SU-DHL-6 (cell line): ENCODE results near the gene CATSPER4.

ENCODE experiments used
- H2AFZ ChIP-seq: fragments of 200-600 bp; sonication (generic); 2 replicates; pipeline ENCODE4 v1.6.1; 2014; ENCODE audit warnings: low read depth, mild to moderate bottlenecking, moderate library complexity, mixed read lengths, antibody characterized with exemption, low read length; ENCODE audit not compliant: severe bottlenecking
- H3F3A ChIP-seq: fragments of 200-600 bp; shearing (Covaris generic); 2 replicates; pipeline ENCODE4 v1.6.0; 2016; ENCODE audit warnings: antibody characterized with exemption, mild to moderate bottlenecking; ENCODE audit not compliant: insufficient read depth
- H3K27ac ChIP-seq: fragments of 200-600 bp; sonication (generic); 2 replicates; pipeline ENCODE4 v1.5.1; 2016; ENCODE audit warnings: low read depth, mild to moderate bottlenecking, low read length, moderate library complexity, mixed read lengths
- H3K27me3 ChIP-seq: fragments of 200-600 bp; sonication (generic), shearing (Covaris generic); 2 replicates; pipeline ENCODE4 v1.6.0; 2014; ENCODE audit warnings: mild to moderate bottlenecking, low read length
- H3K36me3 ChIP-seq: fragments of 200-600 bp; sonication (generic); 2 replicates; pipeline ENCODE4 v1.6.1; 2014; ENCODE audit warnings: mild to moderate bottlenecking, low read length, mixed read lengths
- H3K4me2 ChIP-seq: fragments of 300-600, 200-600 bp; shearing (Covaris generic), sonication (generic); 2 replicates; pipeline ENCODE4 v1.6.0; 2014; ENCODE audit warnings: low read length, low read depth, mild to moderate bottlenecking; ENCODE audit not compliant: poor library complexity, severe bottlenecking
- H3K4me3 ChIP-seq: fragments of 200-600 bp; sonication (generic); 2 replicates; pipeline ENCODE4 v1.5.1; 2014; ENCODE audit warnings: antibody characterized with exemption, low read length, mild to moderate bottlenecking, mixed read lengths; ENCODE audit not compliant: insufficient read depth, poor library complexity, severe bottlenecking
- H3K79me2 ChIP-seq: fragments of 200-600 bp; sonication (generic); 2 replicates; pipeline ENCODE4 v1.6.1; 2014; ENCODE audit warnings: mild to moderate bottlenecking, low read length, moderate library complexity; ENCODE audit not compliant: insufficient read depth
- H3K9ac ChIP-seq: fragments of 200-600 bp; sonication (generic); 2 replicates; pipeline ENCODE4 v1.7.0; 2014; ENCODE audit warnings: mild to moderate bottlenecking, low read length
- H3K9me2 ChIP-seq: fragments of 200-600 bp; sonication (generic); replicated peaks from 2 replicates; pipeline ENCODE4 v1.6.1; 2014; ENCODE audit warnings: low read length; ENCODE audit not compliant: insufficient read depth
- H3K9me3 ChIP-seq: fragments of 200-600 bp; sonication (generic); 2 replicates; pipeline ENCODE4 v1.6.1; 2014; ENCODE audit warnings: low read length, mixed read lengths; ENCODE audit not compliant: insufficient read depth
- H4K20me1 ChIP-seq: fragments of 200-600 bp; sonication (generic); 2 replicates; pipeline ENCODE4 v1.6.1; 2014; ENCODE audit warnings: low read depth, mild to moderate bottlenecking, antibody characterized with exemption, low read length, moderate library complexity, mixed read lengths
- EZH2phosphoT487 ChIP-seq: fragments of 200-600 bp; sonication (generic), shearing (Covaris generic); conservative IDR thresholded peaks from 2 replicates; pipeline ENCODE4 v1.6.1; 2018; ENCODE audit warnings: mild to moderate bottlenecking, antibody characterized with exemption, low read length, moderate library complexity, mixed read lengths
- TF ChIP-seq, protein P1 (sequence below): fragments of 200-600 bp; sonication (generic); IDR thresholded peaks from one replicate; pipeline ENCODE4 v1.5.1; 2017; ENCODE audit warnings: antibody characterized with exemption, mild to moderate bottlenecking, low read length, moderate library complexity; ENCODE audit not compliant: insufficient read depth, poor library complexity, severe bottlenecking

The CATSPER4 gene

DNA sequence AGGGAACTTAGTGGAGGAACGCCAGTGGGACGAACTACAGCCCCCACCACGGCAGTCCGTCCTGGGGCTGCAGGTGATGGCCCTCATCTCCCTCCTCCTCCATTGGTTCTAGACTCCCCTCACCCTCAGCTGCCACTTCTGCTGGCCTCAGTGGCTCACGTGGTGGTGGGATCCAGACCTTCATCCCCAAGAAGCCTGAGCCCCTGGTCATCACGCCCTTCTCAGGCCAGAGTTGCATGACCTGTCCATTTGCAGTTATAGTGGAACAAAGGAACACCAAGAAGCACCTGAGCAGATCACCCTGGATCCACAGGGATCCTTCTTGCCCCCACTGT is 44.5 kb upstream of the CATSPER4 start:
- H3K9me3 ChIP-seq, result no peaks in the 10 kb centered on the region
- no peaks in the 10 kb centered on the region; the same call in 1 of the 2 replicates for H3F3A ChIP-seq
- H4K20me1 ChIP-seq, result no peaks in the 10 kb centered on the region
- no peak overlapping the region for H3K27ac ChIP-seq
- no peaks in the 10 kb centered on the region for H3K9me2 ChIP-seq
- no peaks in the 10 kb centered on the region for H3K36me3 ChIP-seq
- no peaks in the 10 kb centered on the region for H3K27me3 ChIP-seq
- TF ChIP-seq, protein P1, sequence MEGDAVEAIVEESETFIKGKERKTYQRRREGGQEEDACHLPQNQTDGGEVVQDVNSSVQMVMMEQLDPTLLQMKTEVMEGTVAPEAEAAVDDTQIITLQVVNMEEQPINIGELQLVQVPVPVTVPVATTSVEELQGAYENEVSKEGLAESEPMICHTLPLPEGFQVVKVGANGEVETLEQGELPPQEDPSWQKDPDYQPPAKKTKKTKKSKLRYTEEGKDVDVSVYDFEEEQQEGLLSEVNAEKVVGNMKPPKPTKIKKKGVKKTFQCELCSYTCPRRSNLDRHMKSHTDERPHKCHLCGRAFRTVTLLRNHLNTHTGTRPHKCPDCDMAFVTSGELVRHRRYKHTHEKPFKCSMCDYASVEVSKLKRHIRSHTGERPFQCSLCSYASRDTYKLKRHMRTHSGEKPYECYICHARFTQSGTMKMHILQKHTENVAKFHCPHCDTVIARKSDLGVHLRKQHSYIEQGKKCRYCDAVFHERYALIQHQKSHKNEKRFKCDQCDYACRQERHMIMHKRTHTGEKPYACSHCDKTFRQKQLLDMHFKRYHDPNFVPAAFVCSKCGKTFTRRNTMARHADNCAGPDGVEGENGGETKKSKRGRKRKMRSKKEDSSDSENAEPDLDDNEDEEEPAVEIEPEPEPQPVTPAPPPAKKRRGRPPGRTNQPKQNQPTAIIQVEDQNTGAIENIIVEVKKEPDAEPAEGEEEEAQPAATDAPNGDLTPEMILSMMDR, result no peak
- no peak for TF ChIP-seq EZH2phosphoT487
- H3K4me2 ChIP-seq, result no peak overlapping the region
- no peak overlapping the region for H3K9ac ChIP-seq
- H2AFZ ChIP-seq, result no peak overlapping the region
- no peak overlapping the region for H3K4me3 ChIP-seq
- H3K79me2 ChIP-seq, result no peaks in the 10 kb centered on the region

DNA sequence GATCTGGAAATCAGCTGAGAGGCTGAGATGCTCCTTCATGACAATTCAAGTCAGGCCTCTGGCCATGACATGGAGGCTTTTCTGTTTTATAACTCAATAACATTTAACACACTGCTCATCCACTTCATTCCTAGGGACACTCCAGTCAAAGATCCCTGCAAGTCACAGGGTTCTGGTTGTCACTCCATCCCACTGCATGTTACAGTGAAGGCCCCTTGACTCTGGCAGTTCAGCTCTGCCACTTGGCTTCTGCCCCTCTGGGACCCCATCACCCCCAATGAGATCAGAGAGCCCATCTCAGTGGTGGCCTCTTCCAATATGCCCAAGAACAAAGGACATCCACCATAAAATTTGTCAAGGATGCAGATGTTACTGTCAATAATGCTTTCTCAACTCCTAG is 41.5 kb upstream of the CATSPER4 start:
- no peak overlapping the region for H3K9ac ChIP-seq
- TF ChIP-seq, protein P1, result no peak
- no peak for TF ChIP-seq EZH2phosphoT487
- H4K20me1 ChIP-seq, result no peaks in the 10 kb centered on the region
- no peaks in the 10 kb centered on the region for H3K9me3 ChIP-seq
- no peaks in the 10 kb centered on the region for H3K27me3 ChIP-seq
- H2AFZ ChIP-seq, result no peak overlapping the region
- H3F3A ChIP-seq, result no peaks in the 10 kb centered on the region; the same call in 1 of the 2 replicates
- no peak overlapping the region for H3K4me2 ChIP-seq
- no peaks in the 10 kb centered on the region for H3K79me2 ChIP-seq
- no peaks in the 10 kb centered on the region for H3K36me3 ChIP-seq
- H3K27ac ChIP-seq, result no peak overlapping the region
- no peak overlapping the region for H3K4me3 ChIP-seq
- no peaks in the 10 kb centered on the region for H3K9me2 ChIP-seq

DNA sequence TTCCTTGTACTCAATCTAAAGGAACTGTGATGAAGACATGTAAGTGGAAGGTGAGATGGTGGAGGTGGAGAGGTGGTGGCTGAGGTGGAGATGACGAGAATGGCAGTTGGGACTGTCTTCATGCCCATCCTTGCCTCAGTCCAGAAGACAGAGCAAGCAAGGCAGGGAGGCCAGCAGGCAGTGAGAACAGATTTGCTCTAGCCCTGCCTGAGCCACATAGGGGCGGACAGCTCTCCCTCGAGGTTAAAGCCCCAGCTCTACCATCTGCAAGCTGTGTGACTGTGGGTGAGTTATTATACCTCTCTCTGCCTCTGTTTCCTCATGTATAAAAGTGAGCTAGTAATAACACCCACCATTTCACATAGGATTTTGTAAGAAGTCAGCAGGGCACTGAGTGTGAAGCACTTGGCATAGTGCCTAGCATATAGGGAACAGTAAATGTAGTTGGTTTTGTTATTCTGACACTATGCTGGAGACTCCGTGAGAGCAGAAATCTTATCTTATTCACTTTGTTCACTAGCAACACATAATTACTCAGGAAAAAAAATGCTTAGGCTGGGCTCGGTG is 36.4 kb upstream of the CATSPER4 start:
- Histone ChIP-seq H2AFZ (no peak overlapping the region), H3K27ac (no peak overlapping the region), H3K79me2 (no peaks in the 10 kb centered on the region), H3K9ac (no peak overlapping the region), H3K4me3 (no peak overlapping the region), H3F3A (no peaks in the 10 kb centered on the region), H3K4me2 (no peak overlapping the region), H3K9me3 (no peaks in the 10 kb centered on the region), H3K27me3 (no peaks in the 10 kb centered on the region), H3K36me3 (no peaks in the 10 kb centered on the region), H3K9me2 (no peaks in the 10 kb centered on the region), H4K20me1 (no peaks in the 10 kb centered on the region)
- no peak for TF ChIP-seq EZH2phosphoT487
- TF ChIP-seq, protein P1, result no peak
